HG03045 (cell line): ENCODE results near the gene NCR2.
A peak's percentile ranks its signal among the peaks of the same experiment; 100 is the strongest.
"Not testable (repeated sequence)": the region's sequence is repeated elsewhere in the genome, so short reads cannot be mapped to it uniquely, and the experiment has no call there.

ENCODE experiments used
- ATAC-seq: cut with Tn5 transposase; IDR thresholded peaks from one replicate; pipeline ENCODE4 v1.9.1; 2021; ENCODE audit warnings: mild to moderate bottlenecking, moderate library complexity; ENCODE audit not compliant: unreplicated experiment

The NCR2 gene, protein sequence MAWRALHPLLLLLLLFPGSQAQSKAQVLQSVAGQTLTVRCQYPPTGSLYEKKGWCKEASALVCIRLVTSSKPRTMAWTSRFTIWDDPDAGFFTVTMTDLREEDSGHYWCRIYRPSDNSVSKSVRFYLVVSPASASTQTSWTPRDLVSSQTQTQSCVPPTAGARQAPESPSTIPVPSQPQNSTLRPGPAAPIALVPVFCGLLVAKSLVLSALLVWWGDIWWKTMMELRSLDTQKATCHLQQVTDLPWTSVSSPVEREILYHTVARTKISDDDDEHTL

DNA sequence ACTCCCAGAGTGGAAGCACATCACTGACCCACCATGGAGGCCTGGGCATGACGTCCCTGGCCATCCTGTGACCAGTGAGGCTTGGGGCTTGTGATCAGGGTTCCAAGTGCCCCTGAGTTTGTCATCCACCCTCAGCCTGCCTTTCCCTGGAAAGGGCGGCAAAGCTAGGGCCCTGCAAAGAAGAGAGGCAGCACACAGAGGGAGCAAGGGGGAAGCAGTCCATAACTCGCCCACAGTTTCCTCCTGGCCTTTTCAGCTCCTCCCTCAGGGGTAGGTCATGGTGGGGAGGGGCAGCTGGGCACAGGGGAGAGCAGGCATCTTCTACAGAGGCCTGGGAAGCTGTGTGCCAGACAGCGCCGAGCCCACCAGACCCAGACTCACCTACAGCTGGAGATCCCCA, at the start of gene NCR2:
Gene NCR2, plus strand, starts transcription at position 313 of the 400 bp plus-strand sequence. CDS start 269 bp downstream, outside the sequence.
- ATAC-seq: no peak

DNA sequence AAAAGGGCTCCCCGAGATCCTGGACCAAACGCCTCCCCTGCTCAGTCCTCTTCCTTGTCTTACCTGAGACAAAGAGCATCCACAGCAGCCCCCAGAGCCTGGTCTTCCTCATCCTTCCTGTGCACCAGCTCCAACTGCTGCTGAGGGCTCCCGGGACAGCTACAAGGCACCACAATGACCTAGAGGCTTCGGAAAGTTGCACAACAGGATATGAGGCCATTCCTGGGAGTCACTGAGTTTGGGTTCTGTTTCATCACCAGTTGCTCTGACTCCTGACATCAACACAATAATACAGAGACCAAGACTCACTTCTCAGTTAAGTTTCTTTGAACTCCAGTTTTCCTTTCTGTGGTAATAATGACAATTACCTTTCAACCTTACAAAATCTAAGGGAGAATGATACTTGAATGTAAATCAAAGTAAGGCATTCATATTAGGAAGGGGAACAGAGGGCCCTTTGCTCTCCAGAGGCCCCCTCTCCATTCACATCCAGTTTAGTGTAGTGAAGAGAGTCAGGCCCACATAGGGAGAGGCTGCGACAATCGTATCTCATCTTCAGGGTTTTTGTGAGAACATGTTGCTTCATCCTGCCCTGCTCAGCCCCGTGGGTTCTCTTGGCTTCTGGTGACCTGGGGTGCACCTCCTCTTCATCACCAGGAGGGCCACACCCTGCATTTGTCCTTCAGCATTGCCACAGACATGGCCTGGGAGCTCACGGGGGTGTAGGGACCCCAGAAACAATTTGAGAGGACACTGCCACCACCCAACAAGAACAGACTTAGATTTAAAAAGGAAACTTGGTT, 48.7 kb upstream of the NCR2 start, which contains the start of gene TREM1:
Gene TREM1, minus strand, starts transcription at position 139 of the 803 bp plus-strand sequence. Its CDS starts 27 bp downstream, at position 112.
- no peak for ATAC-seq

DNA sequence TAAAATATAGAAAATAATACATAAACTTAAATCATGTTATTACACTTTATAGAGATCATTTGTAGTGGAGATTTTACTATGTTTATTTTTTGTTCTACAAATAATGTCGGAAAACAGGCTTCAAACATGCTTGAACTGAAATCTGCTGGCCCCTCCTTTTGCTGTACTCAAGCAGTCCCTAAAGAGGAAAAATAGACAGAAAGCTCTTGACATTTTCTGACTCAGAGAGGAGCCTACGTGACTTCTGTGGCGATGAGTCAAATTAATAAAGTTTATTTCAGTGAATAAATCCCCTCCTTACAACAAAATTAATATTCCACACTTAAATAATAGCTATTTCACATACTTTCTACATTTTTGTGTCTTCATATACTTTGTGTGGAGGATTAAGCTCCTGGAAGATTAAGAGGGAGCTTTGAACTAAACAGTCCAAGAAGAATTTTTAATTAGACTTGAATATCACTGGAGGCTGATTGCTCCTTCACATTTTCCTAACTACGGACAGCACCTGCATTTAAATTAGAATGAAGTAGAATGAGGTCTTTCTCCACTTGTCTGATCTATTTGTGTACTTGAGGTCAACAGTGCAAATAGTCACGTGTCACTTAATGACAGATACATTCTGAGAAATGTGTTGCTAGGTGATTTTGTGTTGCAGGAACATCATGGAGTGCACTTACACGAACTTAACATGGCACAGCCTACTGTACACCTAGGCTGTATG, 47.2 kb upstream of the NCR2 start:
- ATAC-seq: no peak

DNA sequence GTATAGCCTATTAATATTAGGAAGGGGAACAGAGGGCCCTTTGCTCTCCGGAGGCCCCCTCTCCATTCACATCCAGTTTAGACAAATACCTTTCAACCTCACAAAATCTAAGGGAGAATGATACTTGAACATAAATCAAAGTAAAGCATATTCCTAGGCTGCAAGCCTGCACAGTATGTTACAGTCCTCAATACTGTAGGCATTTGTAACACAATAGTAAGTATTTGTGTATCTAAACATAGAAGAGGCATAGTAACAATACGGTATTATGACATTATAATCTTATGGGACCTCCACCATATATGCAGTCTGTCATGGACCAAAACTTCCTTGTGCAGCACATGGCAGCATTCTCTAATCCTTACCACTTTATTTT, 46.7 kb upstream of the NCR2 start:
- ATAC-seq: no peak

DNA sequence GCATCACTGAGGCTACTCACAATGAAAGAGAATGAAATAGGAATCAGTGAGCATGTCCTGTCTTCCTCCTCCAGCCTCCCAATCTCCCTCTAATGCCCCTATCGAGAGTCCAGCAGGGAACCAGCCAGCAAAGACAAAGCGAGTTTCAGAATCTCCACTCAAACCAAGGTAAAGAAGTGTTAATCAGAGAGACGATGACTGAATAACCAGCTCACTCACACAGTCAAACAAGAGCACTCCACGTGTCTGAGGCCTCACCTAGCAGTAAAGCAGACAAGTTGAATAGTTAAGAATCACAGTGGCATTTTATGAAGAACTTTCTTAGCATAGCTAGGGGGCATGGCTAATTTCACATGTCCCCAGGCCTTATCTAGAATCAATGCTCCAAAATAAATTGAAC, 45.6 kb upstream of the NCR2 start:
- ATAC-seq: no peak

DNA sequence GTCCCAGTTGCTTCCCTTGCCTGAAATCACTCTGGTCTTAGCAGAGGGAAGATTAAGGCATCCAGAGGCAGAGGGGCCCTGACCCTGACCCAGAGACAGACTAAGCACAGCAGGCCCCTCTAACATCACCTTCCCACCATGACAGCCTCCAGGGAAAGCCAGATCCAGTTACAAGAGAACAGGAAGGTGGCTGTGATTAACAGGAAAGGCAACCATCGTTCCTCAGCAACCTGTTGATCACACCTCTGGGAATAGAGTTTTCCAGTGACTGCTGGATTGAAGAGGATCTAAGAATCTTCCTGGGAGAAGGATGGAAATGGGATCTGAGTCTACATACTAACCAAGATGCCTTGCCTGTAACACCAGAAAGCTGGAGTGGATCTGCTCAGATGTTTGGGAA, 43.7 kb upstream of the NCR2 start:
- ATAC-seq: no peak

DNA sequence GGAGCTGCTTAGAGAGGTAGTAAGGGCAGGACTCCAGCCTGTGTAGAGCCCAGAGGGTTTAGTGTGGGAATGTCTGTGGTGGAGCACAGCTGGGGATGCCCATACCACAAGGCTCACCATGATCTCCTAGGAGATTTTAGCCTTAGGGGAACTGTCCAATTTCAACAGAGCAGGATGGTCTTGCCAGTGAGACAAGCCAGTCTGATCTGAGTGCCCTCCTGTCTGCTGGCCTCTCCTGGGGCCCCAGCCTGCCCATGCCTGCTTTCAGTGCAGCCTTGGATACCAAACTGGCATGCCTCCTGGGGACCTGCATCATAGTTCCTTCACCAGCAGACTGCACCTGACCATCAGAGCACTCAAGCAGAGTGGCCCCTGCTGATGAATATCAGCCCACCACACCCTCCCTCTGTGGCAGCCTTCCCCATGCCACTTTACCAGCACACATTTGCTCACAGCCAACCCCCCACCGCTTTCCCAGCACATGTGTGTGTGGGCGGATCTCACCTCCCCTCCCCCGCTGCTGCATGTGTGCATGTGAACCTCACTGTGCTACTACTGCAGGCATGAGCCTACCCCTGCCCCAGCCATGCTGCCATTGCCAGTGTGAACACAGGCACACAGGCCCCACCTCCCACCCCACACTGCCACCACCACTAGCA, 41.1 kb upstream of the NCR2 start:
- ATAC-seq: no peak

DNA sequence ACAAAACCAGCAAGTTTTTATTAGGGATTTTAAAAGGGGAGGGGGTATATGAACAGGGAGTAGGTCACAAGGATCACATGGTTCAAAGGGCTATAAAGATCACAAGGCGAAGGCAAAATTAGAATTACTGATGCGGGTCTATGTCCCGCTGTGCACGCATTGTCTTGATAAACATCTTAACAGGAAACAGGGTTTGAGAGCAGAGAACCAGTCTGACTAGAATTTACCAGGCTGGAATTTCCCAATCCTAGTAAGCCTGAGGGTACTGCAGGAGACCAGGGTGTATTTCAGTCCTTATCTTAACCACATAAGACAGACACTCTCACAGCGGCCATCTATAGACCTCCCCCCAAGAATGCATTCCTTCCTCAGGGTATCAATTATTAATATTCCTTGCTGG, 38.2 kb upstream of the NCR2 start:
- ATAC-seq: not testable (repeated sequence)

DNA sequence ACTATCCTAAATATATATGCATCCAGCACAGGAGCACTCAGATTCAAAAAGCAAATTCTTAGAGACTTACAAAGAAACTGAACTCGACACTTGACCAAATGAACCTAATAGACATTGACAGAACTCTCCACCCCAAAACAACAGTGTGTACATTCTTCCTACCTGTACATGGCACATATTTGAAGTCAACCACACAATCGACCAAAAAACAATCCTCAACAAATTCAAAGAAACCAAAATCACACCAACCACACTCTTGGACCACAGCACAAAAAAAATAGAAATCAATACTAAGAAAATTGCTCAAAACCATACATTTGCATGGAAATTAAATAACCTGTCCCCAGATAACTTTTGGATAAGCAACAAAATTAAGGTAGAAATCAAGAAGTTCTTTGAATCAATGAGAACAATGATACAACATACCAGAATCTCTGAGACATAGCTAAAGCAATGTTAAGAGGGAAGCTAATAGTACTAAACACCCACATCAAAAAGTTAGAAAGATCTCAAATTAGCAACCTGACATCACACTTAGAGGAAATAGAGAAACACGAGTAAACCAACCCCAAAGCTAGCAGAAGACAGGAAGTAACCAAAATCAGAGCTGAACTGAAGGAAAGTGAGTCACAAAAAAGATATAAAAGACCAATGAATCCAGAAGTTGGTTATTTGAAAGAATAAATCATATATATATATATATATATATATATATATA, 36.5 kb upstream of the NCR2 start:
- no peak for ATAC-seq

DNA sequence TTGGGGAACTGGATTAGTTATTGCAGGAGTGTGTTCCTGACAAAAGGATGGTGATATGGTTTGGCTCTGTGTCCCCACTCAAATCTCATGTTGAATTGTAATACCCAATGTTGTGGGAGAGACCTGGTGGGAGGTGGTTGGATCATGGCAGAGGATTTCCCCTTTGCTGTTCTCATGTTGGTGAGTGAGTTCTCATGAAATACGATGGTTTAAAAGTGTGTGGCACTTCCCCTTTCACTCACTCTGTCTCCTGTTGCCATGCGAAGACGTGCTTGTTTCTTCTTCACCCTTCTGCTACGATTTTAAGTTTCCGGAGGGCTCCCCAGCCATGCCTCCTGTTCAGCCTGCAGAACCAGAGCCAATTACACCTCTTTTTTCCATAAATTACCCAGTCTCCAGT, 32.8 kb upstream of the NCR2 start:
- ATAC-seq: no peak

DNA sequence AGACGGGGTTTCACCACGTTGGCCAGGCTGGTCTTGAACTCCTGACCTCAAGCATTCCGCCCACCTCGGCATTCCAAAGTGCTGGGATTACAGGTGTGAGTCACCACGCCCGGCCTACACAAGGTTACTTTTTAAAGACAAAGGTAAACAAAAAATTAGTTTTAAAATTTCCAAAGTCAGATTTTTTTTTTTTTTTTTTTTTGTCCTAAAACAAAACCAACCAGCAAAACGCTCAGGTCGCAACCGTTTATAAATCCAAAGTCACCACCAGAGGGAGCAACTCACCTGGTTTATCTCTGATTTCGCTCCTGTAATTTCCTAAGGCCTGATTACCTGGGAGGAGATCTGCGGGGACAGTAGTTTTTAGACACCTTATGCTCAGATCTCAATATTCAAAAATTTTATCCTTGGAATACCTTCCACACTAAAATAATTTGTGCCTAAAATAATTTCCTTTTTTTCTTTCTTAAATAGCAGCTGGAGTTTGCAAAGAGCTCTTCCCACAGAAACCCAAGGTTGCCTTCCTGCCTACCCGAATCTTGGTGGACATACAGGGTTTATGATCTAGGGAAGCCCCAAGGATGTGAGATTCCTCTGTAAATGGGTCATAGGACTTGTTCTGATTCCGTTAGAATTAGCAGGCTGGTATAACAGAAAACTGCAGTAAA, 29.1 kb upstream of the NCR2 start:
- ATAC-seq: no peak

DNA sequence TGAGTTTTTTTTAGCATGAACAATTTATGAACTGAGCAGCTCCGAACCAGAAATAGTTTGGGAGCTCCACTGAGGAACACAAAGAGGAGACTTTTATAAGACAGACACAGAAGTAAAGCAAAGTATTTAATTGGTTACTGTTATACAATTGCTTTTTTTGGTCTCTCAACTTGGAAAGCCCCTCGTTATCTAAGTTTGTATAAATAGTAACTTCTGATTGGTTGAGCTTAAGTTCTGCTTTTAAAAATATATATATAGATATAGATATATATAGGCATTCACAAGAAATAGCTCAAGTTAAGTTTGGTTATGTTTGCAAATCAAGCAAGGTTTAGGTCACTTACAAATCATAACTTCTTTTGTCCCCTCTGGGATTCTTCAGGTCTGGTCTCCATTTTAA, 20.2 kb upstream of the NCR2 start:
- ATAC-seq: no peak

DNA sequence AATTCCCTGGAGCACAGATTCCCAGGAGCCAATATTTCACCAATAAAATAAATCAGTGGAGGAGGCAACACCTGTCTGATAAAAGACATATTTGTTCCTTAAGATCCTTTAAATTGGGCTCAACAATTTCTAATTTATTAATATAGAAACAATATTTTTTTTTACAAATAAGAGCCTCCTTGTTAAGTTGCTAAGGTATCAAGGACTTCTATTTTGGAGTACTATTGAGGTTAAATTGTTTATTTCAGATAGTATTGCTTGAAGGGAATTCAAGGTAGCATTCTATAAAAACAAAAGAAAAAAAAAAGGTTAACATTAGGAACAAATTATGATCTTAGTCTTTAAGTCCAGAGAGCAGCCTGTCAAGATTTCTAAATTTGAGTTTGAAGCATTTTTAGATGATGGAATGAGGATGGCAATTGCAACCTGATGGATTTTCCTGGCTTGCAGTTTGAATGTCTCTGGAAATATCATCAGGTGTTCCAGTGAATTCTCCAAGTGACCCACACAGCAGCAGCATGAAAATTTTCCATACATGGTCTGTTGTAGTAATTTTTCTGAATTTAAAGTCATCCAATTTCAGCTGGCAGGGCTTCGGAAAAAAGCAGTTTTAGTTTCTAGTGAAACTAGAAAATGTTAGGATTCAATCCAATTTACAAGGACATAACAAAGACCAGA, 19.3 kb upstream of the NCR2 start:
- no peak for ATAC-seq

DNA sequence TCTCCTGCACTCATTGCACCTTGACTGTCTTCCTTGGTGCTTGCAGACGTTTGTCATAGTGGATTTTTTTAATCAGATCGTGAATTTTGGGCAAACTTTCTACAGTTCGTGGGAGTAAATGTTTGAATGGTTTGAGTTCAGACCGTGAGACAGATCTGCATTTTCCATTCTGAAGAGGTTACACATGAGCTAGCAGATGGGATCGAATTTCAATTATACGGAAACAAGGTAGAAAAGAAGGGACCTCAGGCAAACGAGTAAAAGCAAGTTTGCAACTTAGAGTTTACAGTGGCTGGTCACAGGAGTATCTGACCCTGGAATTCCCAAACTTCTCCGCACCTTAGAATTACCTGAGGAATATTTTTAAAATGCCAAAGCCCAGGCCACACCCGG, 17.2 kb upstream of the NCR2 start:
- no peak for ATAC-seq

DNA sequence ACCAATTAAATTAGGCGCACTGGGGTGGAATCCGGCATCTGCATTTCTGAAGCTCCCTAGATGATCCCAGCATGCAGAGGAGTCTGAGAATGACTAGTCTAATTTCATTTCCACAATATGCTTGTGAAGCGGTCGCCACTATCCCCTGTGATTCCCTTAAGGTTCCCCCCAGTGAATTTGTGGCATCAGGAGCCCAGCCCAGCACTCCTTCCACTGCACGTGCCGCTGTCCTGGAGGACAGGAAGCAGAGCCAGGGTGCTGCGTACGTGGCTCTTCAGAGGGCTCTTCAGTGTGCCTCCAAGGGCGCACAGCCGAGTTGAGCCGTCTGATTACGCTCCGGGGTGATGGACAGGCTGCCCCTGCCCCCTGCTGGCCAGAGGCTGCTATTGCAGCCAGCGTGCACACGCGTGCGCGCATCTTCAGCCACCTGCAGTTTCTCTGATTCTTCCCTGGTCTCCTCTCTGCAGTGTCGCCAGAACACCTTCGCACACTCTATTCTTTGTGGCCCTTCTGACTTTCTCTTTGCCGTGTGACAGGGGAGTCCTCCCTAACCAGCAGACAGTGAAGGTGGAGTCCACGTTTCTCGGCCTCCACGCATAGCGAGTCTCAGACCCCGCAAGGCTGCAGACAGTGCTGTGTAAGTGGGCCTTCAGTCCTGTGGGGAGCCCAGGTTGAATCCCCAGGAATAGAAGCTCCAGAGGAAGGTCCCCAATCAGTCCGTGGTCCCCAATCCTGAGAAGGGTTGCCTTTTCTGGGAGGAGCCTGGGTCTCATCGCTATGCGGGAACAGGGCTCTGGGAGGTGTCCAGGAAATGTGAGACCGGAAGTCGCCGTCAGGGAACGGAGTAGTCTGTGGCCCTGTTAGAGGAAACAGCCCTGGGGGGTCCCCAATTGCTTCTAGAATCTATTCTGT, 16.5 kb upstream of the NCR2 start:
- ATAC-seq: peak; percentile 88

DNA sequence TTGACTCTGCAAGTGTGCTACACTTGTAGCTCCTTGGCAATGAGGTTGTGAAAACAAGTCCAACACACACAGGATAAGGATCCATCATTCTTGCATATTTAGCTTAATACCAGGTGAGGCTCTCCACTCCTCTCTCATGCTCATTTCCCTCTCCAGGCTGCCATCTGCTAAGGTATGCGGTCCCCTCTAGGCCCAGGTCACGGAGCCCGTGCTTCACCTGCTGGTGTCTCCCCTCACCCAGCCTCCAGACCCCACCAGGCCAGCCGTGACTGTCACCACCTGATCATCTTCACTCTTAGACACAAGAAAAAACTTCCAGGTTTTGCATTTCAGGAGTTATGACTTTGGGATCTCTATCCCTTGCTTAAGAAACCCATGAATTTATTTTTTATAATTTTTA, 14.2 kb upstream of the NCR2 start:
- ATAC-seq: no peak

DNA sequence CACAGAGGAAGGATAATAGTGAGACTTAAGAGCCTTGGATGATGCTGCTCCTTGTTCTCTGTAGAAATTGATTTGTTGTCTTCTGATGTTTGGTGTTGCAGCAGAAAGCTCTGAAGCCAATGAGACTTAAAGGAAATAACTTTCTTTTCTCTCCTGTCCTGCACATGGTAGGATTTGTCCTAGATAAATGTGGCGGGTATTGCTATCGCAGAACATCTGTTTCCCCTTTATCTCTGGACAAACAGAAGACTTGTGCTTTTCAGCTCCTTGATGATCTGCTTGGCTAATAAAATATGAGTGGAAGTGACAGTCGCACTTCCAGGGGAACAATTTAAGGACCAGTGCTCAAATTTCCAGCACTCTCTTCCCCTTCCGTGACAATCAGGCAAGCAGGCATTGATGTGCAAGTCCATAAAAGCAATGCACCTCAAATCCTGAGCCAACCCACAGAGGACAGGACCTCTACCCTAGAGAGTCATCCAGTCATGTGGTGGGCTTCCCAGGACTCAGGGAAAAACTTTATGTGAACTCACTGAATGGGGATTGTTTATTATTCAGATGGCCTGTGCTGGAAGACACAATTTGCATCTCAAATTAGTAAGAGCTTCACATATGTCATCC, 9.9 kb upstream of the NCR2 start:
- no peak for ATAC-seq

DNA sequence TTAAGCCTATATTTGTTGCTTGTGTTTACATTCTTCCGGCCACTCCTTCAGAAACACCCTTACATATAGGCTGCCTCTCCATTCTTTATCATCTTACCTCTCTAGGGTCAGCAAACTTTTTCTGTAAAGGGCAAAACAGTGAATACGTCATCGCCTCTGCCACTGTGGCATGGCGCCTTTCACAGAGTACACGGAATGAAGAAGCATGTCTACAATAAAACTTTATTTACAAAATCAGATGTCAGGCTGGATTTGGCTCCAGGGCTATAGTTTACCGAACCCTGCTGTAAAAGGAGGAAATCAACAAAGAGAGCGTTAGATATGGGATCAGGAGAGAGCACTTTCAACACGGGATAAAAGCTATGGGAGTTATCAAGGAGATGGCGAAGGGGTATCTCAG, 9.3 kb upstream of the NCR2 start:
- ATAC-seq: no peak
